Measurements from ENCODE around the gene CIC.

DNA sequence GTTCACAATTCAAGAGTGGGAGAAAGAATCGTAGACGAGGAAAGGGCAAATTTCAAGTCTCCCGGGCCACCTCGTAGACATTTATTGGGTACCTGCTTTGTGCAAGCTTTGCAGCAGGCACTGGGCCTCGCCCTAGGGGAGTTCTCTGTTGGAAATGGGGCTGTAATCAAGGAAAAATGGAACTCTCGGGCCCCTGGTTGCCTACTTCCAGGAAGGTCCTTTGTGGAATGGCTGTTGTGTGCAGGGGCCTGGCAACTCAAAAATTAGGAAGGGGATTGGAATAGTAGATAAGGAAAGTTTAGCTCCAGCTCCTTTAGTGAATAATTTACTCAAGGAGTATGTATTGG, 48.3 kb upstream of the CIC start:
- TF ChIP-seq CTCF (IDR thresholded peaks at IDR 0.05) (no peak), POLR2A (IDR thresholded peaks at IDR 0.05) (no peak)

Measured in lower leg skin (tissue), 3 donors.